HEK293T (cell line): ENCODE measurements around the gene GPATCH2.

Source experiments
- BHLHE40 ChIP-seq: fragments of 450-650 bp; IDR thresholded peaks from 2 replicates; pipeline ENCODE4 v1.6.1; 2016; ENCODE audit warnings: mild to moderate bottlenecking, moderate library complexity, borderline replicate concordance
- ELF4 ChIP-seq: fragments of 450-650 bp; IDR thresholded peaks from 2 replicates; pipeline ENCODE4 v1.6.1; 2017; ENCODE audit warnings: antibody characterized with exemption
- FOXA1 ChIP-seq: fragments of 450-650 bp; IDR thresholded peaks from 2 replicates; pipeline ENCODE4 v1.6.1; 2016; ENCODE audit warnings: mild to moderate bottlenecking
- FOXK2 ChIP-seq: fragments of 450-650 bp; IDR thresholded peaks from 2 replicates; pipeline ENCODE4 v1.6.1; 2016; ENCODE audit warnings: mild to moderate bottlenecking
- FOXM1 ChIP-seq: fragments of 450-650 bp; IDR thresholded peaks from 2 replicates; pipeline ENCODE4 v1.6.1; 2017; ENCODE audit warnings: mild to moderate bottlenecking, borderline replicate concordance
- HDGF ChIP-seq: fragments of 450-650 bp; IDR thresholded peaks from 2 replicates; pipeline ENCODE4 v1.6.1; 2017; ENCODE audit warnings: antibody characterized with exemption, borderline replicate concordance
- LEF1 ChIP-seq: fragments of 450-650 bp; IDR thresholded peaks from 2 replicates; pipeline ENCODE4 v1.6.1; 2017; ENCODE audit warnings: mild to moderate bottlenecking, borderline replicate concordance
- NFRKB ChIP-seq: fragments of 450-650 bp; IDR thresholded peaks from 2 replicates; pipeline ENCODE4 v1.6.1; 2016; ENCODE audit warnings: mild to moderate bottlenecking, moderate library complexity
- SP1 ChIP-seq: fragments of 450-650 bp; IDR thresholded peaks from 2 replicates; pipeline ENCODE4 v1.6.1; 2017
- SUZ12 ChIP-seq: fragments of 450-650 bp; IDR thresholded peaks from 2 replicates; pipeline ENCODE4 v1.6.1; 2016; ENCODE audit warnings: mild to moderate bottlenecking
- ZNF384 ChIP-seq: fragments of 450-650 bp; IDR thresholded peaks from 2 replicates; pipeline ENCODE4 v1.6.1; 2016

- no peak for TF ChIP-seq ZNF384
- no peak for TF ChIP-seq HDGF
- no peak for TF ChIP-seq SUZ12
- no peak for TF ChIP-seq NFRKB
- TF ChIP-seq LEF1: no peak
- no peak for TF ChIP-seq FOXK2
- TF ChIP-seq FOXA1: no peak
- TF ChIP-seq ELF4: no peak
- no peak for TF ChIP-seq BHLHE40
- TF ChIP-seq SP1: no peak
- TF ChIP-seq FOXM1: no peak
Observed at GRCh38 chr1:217564833-217565232, 66.1 kb downstream of the GPATCH2 start.
